DMS153 treated with DMSO at 0.1 percent for 48 hours (cell line): Measurements from ENCODE around the gene ZNF835.
"Not testable (repeated sequence)": the region's sequence is repeated elsewhere in the genome, so short reads cannot be mapped to it uniquely, and the experiment has no call there.

ENCODE experiments used
- DNase-seq: peaks from one replicate; lab custom pipeline; 2025; ENCODE audit not compliant: unreplicated experiment; lab: John Stamatoyannopoulos, UW

Gene ZNF835

DNA sequence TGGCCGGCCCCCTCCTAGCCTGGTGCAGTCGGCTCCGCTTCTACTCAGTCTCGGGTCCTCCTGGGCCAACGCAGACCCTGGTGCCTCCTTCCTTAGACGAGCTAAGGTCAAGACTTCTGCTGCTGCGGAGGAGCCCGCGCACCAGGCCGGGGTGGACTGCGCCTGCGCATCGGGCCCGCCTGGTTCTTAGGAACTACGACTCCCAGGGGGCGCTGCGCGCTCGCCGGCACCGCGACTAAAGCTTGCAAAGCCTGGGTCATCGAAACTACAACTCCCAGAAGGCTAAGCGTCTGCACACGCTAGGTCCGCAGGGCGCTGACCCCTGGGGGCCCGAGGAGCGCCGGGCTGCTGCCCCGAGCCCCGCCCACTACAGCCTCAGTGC lies at the start of gene ZNF835:
Gene ZNF835 (minus strand): TSS at position 145 of the 382 bp plus-strand sequence. CDS start 6,559 bp downstream, outside the sequence.
- no peak for DNase-seq

GRCh38 chr19:56720281-56720680 lies 48.7 kb upstream of the ZNF835 start:
- DNase-seq, result no peak

- no peak for DNase-seq
These were observed 46.7 kb upstream of the ZNF835 start for GRCh38 chr19:56718231-56718630.

DNA sequence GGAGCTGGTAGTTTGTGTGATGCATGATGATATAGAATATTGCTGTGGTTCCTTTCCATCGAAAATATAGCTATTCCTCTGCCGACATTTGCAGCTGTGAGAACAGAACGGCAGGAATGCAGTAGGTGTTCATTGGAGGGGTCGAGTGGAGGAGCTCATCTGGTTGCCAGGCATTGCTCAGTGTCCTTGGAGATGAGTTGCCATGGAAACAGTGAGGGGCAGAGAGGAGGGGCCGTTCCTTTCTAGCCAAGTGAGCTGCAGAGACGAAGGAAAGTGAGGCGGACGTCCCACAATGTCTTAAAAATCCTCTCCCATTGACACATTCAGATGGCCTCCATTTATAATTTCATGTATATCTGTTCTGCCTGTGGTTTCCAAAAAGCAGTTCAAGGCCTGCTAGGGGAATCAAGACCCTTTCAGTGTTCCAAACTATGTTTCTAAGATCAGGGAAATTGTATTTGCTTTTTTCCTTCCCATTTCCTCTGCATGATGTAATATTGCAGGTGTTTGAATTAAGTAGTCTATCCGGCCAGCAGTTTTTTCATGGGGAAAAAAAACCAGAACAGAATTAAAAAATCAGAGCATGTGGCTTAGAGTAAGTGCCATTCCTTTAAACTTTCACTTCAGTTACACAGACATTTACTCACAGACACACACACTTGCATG lies 41.2 kb upstream of the ZNF835 start:
- DNase-seq, result no peak

GRCh38 chr19:56710437-56710836 lies 38.9 kb upstream of the ZNF835 start:
- DNase-seq, result no peak

- no peak for DNase-seq
These were observed 36.3 kb upstream of the ZNF835 start for GRCh38 chr19:56707821-56708220.

GRCh38 chr19:56705939-56706338 lies 34.4 kb upstream of the ZNF835 start:
- DNase-seq, result no peak

DNA sequence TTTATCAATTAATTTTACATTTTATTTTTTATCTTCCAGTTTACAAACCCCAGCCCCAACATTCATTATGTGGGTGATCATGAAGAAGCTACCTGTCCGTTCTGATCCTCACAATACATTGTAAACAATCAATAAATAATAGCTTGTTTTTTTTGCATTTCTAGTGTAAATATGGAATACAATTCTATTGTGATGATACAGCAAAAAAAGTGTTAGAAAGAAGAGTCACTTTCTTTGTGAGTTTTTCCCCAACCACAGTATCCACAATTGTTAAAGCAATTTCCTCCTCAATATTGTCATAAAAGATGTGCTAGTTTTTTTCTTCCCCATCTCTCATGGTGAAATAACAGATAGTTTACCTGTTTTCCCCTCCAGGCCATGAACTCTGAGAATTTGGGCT lies 30.3 kb upstream of the ZNF835 start:
- no peak for DNase-seq

DNA sequence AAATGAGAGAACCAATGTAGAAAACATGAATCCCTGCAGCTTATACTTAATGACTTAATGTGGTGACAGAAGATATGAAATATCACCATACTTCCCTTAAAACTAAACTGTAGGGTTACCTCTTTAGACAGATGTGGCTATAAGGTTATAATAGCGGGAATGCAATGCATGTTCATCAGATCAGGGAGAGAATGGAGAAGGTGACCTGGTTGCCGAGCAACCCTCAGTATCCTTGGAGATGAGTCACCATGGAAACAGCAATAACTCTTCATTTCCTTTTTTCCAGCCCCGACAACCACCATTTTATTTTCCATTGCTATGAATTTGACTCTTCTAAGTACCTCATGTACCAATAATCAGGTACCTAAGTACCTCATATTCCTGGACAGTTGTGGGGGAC lies 28.0 kb upstream of the ZNF835 start:
- no peak for DNase-seq

- DNase-seq, result no peak
These were observed 20.8 kb upstream of the ZNF835 start for GRCh38 chr19:56692206-56692895.

- DNase-seq, result no peak
These were observed 19.1 kb upstream of the ZNF835 start for GRCh38 chr19:56690670-56691069.

DNA sequence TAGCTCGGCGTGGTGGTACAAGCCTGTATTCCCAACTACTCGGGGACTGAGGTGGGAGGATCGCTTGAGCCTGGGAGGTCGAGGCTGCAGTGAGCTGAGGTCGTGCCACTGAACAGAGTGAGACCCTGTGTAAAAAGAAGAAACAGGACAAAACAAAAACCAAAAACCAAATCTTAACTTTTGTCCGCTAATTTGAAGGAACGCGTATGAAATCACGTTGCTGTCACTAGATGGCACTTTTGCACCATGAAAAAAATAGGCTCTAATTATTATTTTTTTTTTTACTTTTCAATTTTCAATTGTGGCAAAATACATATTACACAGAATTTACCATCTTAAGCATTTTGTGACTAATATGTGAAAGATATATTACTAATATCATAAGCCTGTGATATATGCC lies 17.6 kb upstream of the ZNF835 start:
- no peak for DNase-seq

DNA sequence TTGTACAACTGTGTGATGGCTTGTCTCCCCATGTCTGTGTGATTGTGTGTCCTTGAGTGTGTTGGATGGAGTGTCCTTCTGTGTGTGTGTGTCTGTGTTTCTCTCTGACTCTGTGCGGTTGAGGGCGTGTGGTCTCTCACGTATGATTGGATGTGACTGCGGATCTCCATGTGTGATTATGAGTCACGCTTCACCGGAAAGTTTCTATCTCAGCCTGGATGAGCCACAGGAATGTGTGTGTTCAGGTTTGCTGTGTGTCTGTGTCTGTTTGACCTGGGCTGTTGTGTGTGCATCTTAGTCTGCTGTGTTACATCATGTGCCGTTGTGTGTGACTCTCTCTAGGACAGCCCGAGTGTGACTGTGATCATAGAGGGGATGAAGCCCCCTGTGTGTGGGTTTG lies 15.5 kb upstream of the ZNF835 start:
- DNase-seq, result no peak

- no peak for DNase-seq
These were observed 11.6 kb upstream of the ZNF835 start for GRCh38 chr19:56683116-56683515.

GRCh38 chr19:56681702-56682101 lies 10.1 kb upstream of the ZNF835 start:
- DNase-seq, result no peak

DNA sequence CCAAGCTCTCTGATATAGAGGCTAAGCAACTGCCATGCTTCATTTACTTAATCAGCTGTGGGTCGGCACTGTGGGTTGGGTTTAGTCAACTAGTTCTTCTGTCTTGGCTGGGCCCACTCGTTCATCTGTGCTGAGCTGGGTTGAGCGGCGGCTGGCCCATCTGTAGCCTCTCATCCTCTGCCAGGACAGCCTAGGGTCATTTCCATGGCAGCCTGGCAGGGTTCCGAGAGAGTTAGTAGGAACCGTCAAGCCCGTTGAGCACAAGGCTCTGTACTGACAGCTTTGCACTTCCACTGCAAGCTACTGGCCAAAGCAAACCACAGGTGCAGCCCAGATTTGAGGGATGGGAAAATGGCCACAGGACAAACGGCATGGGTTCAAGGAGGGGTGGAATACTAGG lies 6.6 kb upstream of the ZNF835 start:
- DNase-seq, result no peak

DNA sequence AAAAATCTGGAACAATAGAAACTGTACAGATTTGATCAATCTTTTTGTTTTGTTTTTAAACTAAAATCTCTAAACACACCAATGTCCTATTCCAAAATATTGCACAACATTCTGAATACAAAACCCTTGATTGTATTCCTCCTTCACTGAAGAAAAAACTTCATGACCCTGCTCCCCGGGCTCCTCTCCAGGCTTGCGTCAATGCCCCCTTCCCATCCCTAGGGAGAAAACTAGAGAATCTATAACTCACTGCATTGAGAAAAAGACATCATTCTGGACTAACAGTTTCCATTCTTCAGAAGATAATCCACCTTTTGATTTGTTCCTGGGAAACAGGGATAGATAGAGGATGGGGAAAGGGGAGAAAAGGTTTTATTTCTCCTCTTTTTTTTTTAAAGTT lies 1.1 kb upstream of the ZNF835 start:
- DNase-seq, result not testable (repeated sequence)

DNA sequence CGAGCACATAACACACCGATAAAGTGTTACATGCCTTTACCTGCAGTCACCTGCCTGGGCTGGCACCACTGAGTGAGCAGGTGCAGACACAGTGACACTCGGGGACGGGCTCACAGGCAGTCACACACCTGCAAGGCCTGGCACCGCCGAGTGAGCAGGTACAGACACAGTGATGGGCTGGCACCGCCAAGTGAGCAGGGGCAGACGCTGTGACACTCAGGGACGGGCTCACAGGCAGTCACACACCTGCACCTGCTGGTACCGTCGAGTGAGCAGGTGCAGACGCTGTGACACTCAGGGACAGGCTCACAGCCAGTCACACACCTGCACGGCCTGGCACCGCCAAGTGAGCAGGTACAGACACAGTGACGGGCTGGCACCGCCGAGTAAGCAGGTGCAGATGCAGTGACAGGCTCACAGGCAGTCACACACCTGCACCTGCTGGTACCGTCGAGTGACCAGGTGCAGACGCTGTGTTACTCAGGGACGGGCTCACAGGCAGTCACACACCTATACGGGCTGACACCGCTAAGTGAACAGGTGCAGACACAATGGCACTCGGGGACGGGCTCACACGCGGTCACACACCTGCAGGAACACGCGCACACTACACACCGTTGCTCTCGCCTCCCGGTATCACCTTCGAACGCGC lies 470 bp downstream of the ZNF835 start:
- no peak for DNase-seq

GRCh38 chr19:56670401-56670960 lies 1.1 kb downstream of the ZNF835 start:
- DNase-seq, result no peak

DNA sequence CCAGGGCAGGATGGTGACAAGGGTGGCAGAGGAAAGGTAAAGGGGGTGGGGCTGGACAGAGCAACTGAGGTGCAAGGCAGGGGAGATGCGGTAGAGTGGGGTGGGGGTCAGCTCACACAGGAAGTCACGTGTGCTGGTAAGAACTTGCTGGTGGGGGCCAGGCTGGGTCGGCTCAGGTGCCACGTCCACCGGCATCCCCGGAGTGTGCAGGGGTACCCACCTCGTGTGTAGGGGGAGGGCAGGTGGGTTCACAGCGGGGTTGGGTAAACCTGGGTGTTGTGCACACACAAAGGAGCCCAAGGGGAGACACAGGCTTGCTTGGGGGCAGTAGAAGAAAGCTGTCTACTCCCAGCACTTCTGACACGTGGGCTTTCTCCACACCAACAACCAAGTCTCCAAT lies 2.9 kb downstream of the ZNF835 start:
- DNase-seq, result no peak

GRCh38 chr19:56667311-56667870 lies 4.2 kb downstream of the ZNF835 start:
- no peak for DNase-seq

GRCh38 chr19:56664511-56664910 lies 7.0 kb downstream of the ZNF835 start:
- DNase-seq, result no peak
